ENCODE measurements around the gene SPOPL. TPM values are rescaled to one million over a fixed set of nuclear protein-coding genes. Genes with fewer than 3 reads are reported as not detected.

Gene SPOPL
- total RNA-seq, 1 experiment from 2014 or later, result 13.6 TPM

DNA sequence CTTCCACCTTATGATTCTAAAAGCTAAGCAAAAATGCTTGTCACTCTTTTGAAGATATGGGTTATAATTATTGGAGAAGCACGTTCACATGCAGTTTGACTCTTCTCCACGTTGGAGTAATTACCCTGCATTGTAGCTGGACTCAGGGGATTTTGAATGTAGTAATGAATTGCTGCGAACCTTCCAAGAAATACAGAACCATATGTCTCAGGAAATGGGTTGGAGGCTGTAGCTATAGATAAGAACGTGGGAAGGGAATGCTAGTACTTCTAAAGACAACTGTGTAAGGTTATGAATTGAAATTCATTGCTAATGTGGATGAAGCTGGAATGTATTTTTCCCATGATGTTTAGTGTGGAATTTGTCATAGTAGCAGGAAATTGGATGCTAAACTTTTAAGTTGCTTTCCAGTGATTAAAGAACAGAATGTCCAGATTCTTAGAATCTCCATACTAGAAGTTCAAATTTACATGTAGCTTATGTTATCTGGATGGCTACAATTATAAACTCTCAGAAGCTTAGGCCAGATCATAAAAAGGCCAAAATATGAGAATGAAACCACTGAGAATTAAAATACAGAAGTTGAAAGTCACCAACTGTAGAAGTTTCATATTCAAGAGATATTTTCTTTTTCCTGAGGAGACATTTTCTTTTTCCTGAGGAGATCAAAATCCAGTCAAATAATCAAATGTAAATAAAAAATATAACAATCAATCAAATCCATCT, 27.3 kb upstream of the SPOPL start:
- Histone ChIP-seq H3K4me1 (ENCODE audit: insufficient read depth, low read length) (no peaks in the 10 kb centered on the region), H3K56ac (ENCODE audit: insufficient read length, low read depth, low read length) (no peak overlapping the region), H3T11ph (ENCODE audit: low read length) (no peak overlapping the region), H4K91ac (ENCODE audit: insufficient read length, low read depth, low read length) (no peak overlapping the region), H2AK5ac (ENCODE audit: insufficient read length, low read length) (no peak overlapping the region), H3K27me3 (ENCODE audit: insufficient read depth, low read length) (no peaks in the 10 kb centered on the region), H3K79me1 (ENCODE audit: insufficient read depth, low read depth, low read length, poor library complexity, severe bottlenecking) (no peaks in the 10 kb centered on the region), H4K20me1 (ENCODE audit: control insufficient read depth, insufficient read depth, insufficient read length) (no peaks in the 10 kb centered on the region), H3K9me3 (ENCODE audit: control insufficient read depth, low read depth, low read length) (no peaks in the 10 kb centered on the region), H4K8ac (replicated peaks; ENCODE audit: insufficient read length, low read depth, low read length) (no peak overlapping the region), H3K79me2 (ENCODE audit: insufficient read depth, low read length) (no peaks in the 10 kb centered on the region), H2BK5ac (ENCODE audit: insufficient read length, low read length) (no peak overlapping the region), H3K23me2 (ENCODE audit: insufficient read length, low read depth, low read length, poor library complexity, severe bottlenecking) (no peaks in the 10 kb centered on the region), H3K4me2 (ENCODE audit: insufficient read depth, insufficient read length, low read length) (no peak overlapping the region), H2BK120ac (ENCODE audit: low read depth, low read length, poor library complexity, severe bottlenecking) (no peak overlapping the region), H2AFZ (ENCODE audit: low read length) (no peak overlapping the region), H3K4ac (ENCODE audit: low read depth, low read length) (no peak overlapping the region), H3K27ac (ENCODE audit: insufficient read length, low read depth, low read length) (no peak overlapping the region), H3K23ac (ENCODE audit: insufficient read length, low read depth, low read length) (no peak overlapping the region), H4K5ac (ENCODE audit: insufficient read length, low read depth, low read length) (no peak overlapping the region), H2BK12ac (ENCODE audit: insufficient read length, low read depth, low read length) (no peak overlapping the region), H2BK20ac (ENCODE audit: low read depth, low read length, poor library complexity, severe bottlenecking) (no peak overlapping the region), H3K14ac (ENCODE audit: insufficient read depth, low read length) (no peak overlapping the region), H3K18ac (ENCODE audit: insufficient read length, low read depth, low read length) (no peak overlapping the region), H3K9ac (ENCODE audit: extremely low read depth, insufficient read length, low read length) (no peak overlapping the region), H2BK15ac (ENCODE audit: low read depth, low read length) (no peak overlapping the region)
- WGBS (ENCODE audit: extremely low coverage, insufficient read length, low lambda C conversion rate), result no CpG with 5 or more reads among the region's 4 CpGs
- no peak for DNase-seq
- Mint-ChIP-seq H3K36me3 (ENCODE audit: insufficient read depth in 1 of 3, low read depth in 3 of 3) (no peaks in the 10 kb centered on the region), H3K9me3 (no peaks in the 10 kb centered on the region), H3K27me3 (ENCODE audit: low read depth) (no peaks in the 10 kb centered on the region), H3K4me3 (no peak overlapping the region), H3K27ac (no peak overlapping the region), H3K4me1 (no peaks in the 10 kb centered on the region)
- no peak for TF ChIP-seq CTCF (conservative IDR thresholded peaks at IDR 0.05)
